Measurements from ENCODE around the gene SMYD3.
A peak's percentile ranks its signal among the peaks of the same experiment; 100 is the strongest.
"Not testable (repeated sequence)": the region's sequence is repeated elsewhere in the genome, so short reads cannot be mapped to it uniquely, and the experiment has no call there.

SMYD3 gene

DNA sequence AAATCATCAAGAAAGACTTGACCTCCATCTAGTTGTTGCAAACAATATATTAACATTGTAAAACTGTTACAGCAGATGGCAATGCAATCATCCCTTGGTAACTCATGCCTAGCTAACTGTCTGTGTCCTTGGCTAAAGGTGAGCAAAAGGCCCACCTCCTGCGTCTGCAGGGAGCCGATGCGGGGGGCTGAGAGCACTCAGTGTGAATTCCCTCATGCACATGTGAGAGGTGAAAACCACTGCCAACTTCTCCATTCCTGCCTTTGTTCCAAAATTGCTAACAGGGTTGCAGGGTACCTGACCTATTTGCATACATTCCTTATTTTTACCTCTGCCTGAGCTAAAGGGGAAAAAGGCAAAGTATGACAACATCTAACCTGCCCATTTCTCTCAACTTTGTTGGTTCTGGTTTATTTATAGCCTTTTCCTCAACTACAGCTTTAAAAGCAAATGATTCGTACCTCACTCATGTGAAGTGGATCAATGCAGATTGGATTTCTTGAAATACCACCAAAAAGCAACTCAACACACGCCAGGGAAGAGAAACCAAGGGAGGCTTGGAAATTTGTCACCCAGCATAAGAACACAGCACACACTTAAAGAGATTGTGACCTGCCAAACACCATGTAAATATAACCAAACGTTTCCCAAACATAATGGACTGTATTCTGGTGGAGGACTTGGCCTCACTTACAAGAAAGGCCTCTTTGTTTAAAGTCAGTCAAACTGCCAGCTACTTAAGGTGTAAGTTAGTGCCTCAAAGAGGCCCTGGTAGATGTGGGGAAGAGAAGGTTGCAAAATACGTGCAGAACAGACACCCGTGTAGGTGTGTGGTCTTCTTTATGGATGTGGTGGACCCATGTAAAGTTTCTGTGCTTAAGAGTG, 651.0 kb downstream of the SMYD3 start:
- DNase-seq, result no peak
- intact Hi-C loops (cut with DNase I), result no loop called here

DNA sequence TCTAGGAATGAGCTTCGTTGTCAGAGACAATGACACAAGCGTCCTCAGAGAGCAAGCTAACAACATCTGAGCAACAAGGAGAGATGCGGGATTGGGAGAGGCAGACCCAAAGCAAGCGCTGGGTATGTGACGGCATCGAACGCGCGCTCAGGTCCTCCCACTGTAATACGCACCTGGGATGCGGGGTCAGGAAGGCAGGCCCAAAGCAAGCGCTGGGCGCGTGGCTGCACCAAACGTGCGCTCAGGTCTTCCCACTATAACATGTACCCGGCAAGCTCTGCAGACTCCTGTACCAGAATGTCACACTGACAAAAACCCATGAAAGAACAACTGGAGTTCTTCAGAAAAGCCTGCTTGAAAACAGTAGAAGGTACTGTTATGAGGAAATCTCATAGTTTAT, 653.8 kb downstream of the SMYD3 start:
- no peak for DNase-seq
- intact Hi-C loops (cut with DNase I), result no loop called here

DNA sequence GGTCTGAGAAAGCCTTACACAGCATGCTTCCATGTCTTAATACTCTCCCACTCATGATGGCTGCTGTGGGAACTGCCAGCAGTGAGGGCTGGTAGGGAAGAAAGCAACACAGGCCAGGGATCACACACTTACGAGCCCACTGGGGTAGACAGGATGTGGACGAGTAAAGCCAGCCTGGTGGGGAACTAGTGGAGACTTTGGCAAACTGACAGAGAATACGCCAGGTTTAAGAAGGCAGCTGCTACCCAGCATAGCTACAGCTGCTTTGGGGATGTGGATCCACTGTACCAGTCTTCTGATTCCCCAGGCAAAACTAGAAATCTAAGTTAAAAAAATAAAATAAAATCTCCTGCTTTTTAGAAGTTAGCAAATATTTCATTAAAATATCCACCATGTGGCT, 664.0 kb downstream of the SMYD3 start:
- DNase-seq, result no peak
- intact Hi-C loops (cut with DNase I), result no loop called here

GRCh38 chr1:245842106-245842505, 665.0 kb downstream of the SMYD3 start:
- intact Hi-C loops (cut with DNase I), result no loop called here

DNA sequence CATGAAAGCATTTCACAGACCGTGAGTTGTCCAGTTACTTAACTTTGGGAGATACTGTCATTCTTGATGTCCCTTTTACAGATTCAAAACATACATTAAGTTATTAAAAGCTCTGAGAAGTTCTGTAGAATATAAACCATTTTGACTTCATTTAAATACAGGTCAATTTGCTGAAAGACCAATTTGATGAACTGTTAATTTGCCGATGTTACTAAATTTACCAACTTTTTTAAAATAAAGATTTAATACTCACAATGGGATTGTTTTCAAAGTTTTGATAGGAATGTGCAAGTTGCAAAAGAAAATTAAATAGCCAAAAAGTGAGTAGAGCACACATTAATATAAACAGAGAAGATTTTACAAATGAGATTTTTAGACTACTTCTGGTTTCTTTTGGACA, 666.1 kb downstream of the SMYD3 start:
- intact Hi-C loops (cut with DNase I), result no loop called here
- no peak for DNase-seq

More at GRCh38 chr1:245842106-245842505, 665.0 kb downstream of the SMYD3 start:
- DNase-seq, result no peak

- intact Hi-C loops (cut with DNase I), result no loop called here
- DNase-seq, result peak in 1 of 42 donors; percentile 18
These were observed 669.4 kb downstream of the SMYD3 start for GRCh38 chr1:245837718-245838117.

DNA sequence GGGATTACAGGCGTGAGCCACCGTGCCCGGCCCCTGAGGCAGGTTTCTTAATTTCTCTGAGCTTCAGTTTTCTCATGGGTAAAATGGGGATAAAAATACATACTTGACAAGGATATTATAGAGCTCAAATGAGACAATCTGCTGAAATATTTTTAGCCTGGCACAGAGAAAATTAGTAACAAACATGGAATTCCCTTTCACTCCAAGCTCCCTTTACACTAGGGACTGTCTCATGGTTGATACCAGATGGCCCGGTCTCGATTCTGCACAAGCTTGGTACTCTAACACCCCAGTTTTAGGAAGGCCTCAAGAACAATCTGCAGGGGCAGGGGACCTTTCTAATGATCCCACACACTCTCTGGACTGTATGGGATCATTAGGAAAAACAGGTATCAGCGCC, 671.7 kb downstream of the SMYD3 start:
- no peak for DNase-seq
- intact Hi-C loops (cut with DNase I), result no loop called here

DNA sequence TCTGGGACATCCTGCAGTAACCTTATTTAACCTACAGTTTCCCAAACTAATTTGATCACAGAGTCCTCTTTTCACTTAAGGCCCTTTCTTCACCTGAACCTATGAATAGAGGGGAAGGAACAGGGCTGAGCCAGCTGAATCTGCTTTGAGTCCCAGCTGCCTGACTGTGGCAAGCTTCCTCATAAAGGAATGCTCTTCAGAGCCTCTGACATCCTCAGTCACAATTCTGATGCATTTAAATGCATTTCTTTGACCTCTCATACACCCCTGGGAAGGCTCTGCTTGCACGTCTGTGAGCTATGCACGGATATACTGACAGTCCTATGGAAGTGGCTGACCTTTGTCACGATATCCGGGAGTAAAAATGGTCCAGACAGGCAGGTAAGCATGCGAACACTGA, 673.1 kb downstream of the SMYD3 start:
- intact Hi-C loops (cut with DNase I), result no loop called here
- DNase-seq, result no peak

- no peak for DNase-seq
- intact Hi-C loops (cut with DNase I), result no loop called here
These were observed 674.1 kb downstream of the SMYD3 start for GRCh38 chr1:245832771-245833527.

DNA sequence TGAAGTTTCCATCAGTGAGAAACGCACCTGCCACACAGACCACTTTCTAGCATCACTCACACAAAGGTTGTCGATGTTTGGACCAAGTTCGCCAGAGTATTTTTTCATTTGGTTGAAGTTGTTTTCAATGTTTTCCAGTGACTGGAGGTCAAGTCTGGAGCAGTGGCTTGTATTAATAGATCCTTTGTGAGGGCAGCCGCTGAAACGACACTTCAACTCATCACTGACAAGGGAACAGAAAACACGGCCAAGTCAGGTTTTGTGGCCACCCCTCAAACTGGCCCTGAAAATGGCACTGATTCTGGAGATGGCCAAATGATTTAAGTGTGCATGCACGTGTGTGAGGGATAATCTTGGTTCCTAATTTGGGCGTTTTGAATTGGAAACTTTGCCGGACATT, 675.6 kb downstream of the SMYD3 start:
- intact Hi-C loops (cut with DNase I), result no loop called here
- no peak for DNase-seq

- no peak for DNase-seq
- intact Hi-C loops (cut with DNase I), result no loop called here
These were observed 677.3 kb downstream of the SMYD3 start for GRCh38 chr1:245829826-245830225.

GRCh38 chr1:245829194-245829593, 677.9 kb downstream of the SMYD3 start:
- intact Hi-C loops (cut with DNase I), result no loop called here
- no peak for DNase-seq

DNA sequence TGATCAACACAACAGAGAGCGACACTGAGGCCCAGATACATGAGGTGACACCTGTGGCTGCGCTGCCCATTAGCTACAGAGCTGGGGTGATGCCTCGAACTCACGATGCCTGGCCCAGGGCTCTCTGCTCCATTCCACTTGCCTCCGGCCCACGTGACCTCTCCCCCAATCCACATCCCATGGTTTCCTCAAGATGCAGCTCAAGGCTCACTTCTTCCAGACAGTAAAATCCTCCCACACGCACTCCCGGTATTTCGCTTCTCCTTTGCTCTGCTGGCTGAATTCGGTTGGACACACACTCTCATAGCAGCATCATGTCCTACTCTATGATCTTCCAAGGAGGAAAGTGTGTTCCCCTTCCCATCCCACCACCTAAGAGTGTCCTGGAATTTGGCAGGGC, 679.8 kb downstream of the SMYD3 start:
- intact Hi-C loops (cut with DNase I), result no loop called here
- no peak for DNase-seq

DNA sequence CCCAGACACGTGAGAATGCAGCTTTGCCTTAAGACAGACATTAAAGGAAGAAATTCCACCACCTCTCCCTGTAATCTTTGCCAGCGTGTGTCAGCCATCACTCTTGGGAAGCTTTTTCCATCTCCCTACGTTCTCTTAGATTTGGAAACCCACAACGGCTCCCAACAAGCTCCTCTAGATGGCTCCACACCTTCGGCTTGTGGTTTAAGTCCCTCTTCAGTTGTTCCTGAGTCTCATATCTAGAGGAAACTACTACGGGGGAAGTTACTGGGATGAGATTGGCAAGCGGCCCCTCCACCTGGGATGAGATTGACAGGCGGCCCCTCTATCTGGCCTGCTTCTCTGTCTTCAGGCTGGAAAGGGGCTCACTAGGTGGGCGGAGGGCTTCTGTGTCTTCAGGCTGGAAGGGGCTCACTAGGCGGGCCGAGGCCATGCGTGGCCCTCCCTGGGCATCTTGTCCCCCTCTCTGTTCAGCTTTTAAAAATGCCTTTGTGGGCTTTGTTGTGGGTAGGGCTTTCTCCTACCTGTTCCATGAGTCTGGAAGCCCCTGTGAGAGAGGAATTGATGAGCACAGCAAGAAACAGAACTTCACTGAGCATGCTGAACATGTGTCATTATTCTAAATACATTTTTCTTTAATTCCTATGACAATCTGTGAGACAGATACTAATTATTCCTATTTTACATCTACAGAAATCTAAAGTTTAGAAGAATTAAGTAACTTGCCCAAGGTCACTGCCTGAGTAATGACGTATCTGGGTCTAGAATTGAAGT, 681.8 kb downstream of the SMYD3 start:
- intact Hi-C loops (cut with DNase I), result no loop called here

DNA sequence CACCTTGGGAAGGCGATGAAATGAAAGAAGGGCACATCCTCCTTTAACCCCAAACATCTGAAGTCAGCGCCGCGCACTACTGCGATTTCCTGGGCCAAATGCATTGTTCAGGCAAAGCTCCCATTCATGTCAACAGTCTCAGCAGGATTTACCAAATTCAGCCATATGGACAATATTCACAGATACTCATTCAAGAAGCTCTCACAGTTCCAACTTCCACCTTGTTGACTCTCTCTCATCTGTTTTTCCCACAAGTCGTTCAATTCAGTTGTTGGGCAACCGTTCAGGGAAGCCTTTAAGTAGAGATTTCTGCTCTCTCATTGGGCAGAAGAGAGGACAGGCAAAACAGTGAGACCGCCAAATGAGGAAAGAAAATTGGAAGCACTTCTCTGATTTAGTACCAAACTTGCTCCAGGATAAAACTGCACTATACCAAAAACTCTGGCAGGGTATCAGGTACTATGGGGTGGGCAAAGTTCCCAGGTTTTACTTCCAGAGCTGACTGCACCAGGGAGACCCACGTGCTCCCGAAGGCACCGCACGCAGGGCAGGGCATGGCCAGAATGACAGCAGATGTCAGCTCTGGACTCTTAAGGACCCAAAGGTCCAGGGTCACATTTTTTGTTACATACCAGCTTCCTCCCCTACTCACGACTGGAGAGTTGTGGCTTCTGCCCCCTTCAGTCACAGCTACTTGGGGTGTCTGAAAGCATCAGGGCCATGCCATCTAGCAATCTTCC, 683.5 kb downstream of the SMYD3 start:
- intact Hi-C loops (cut with DNase I), result no loop called here
- DNase-seq, result no peak

More for the DNA sequence above, 681.8 kb downstream of the SMYD3 start:
- no peak for DNase-seq

- peak in 1 of 42 donors; percentile 11 for DNase-seq
- intact Hi-C loops (cut with DNase I), result no loop called here
These were observed 684.1 kb downstream of the SMYD3 start for GRCh38 chr1:245822996-245823395.

GRCh38 chr1:245818363-245818762, 688.7 kb downstream of the SMYD3 start:
- intact Hi-C loops (cut with DNase I); DNase-seq: not testable (repeated sequence)

GRCh38 chr1:245816496-245816895, 690.6 kb downstream of the SMYD3 start:
- intact Hi-C loops (cut with DNase I); DNase-seq: not testable (repeated sequence)

GRCh38 chr1:245814651-245815050, 692.4 kb downstream of the SMYD3 start:
- DNase-seq, result no peak
- intact Hi-C loops (cut with DNase I), result no loop called here

Data from head of caudate nucleus (tissue), 42 donors.